Endothelial cell of hepatic sinusoid (primary cell): ENCODE data around the gene GPR157.
"Not testable (repeated sequence)": the region's sequence is repeated elsewhere in the genome, so short reads cannot be mapped to it uniquely, and the experiment has no call there.

ENCODE experiments used
- in situ Hi-C: cut with HindIII; loops from 2 replicates; pipeline ENCODE4 v1.10.0; 2017; ENCODE audit warnings: low sequenced_read_pairs

GPR157 gene

GRCh38 chr1:9149151-9149550 is 20.2 kb upstream of the GPR157 start:
- in situ Hi-C loops = no loop called here

- in situ Hi-C loops = no loop called here
Measured at GRCh38 chr1:9146156-9146555, 17.3 kb upstream of the GPR157 start.

DNA sequence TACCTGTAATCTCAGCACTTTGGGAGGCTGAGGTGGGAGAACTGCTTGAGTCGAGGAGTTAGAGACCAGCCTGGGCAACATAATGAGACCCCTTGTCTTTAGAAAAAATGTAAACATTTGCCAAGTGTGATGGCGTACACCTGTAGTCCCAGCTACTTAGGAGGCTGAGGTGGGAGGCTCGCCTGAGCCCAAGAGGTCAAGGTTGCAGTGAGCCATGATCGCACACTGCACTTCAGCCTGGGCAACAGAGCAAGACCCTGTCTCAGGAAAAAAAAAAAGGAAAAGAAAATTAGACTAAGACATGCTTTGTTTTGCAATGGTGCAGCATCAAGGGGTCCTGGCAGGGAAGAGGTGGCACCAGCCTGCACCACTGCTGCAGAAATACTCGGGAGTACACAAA is 16.8 kb upstream of the GPR157 start:
- in situ Hi-C loops = no loop called here

- in situ Hi-C loops = no loop called here
Measured at GRCh38 chr1:9145021-9145668, 16.2 kb upstream of the GPR157 start.

GRCh38 chr1:9144494-9144893 is 15.6 kb upstream of the GPR157 start:
- in situ Hi-C loops = loop anchor here (5.0 kb wide), 1 partner anchor 83 kb away; no protein-coding TSS in a partner anchor

DNA sequence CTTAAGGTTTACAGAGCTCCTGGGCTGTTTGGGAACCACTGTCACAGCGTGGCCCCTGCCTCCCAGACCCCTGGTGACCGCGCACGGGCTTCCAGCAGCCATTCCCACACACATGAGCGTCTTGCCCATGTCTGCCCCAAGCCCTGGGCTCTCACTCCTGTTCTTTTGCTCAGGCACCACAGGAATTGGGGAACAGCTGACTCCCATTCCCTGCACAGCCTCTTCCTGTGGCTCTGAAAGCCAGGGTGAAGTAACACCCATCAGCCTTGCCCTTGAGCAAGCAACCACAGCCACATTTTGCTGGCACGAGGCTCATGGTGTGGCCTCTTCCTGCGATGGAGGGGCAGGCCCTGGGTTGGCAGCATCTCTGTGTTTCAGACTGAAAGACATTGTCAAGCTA is 14.3 kb upstream of the GPR157 start:
- in situ Hi-C loops = loop anchor here (5.0 kb wide), 1 partner anchor 84 kb away; no protein-coding TSS in a partner anchor

GRCh38 chr1:9139930-9140329 is 11.0 kb upstream of the GPR157 start:
- in situ Hi-C loops = loop anchor here (5.0 kb wide), 1 partner anchor 87 kb away; no protein-coding TSS in a partner anchor

DNA sequence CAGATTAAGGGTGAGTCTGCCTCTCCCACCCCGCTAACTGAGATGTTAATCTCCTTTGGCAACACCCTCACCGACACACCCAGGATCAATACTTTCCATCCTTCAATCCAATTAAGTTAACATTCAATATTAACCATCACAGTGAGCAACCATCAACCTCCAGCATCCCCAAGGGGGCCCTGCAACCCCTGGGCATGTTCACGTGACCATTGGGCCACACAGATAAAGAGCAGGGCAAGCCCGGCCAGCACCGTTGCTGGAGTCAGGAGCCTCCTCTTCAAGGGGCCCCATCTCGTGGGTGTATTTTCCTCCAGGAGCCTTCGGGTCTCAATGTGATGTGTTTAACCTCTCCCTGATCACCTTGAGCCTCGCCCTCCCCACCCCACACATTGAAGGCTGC is 8.0 kb upstream of the GPR157 start:
- in situ Hi-C loops = no loop called here

DNA sequence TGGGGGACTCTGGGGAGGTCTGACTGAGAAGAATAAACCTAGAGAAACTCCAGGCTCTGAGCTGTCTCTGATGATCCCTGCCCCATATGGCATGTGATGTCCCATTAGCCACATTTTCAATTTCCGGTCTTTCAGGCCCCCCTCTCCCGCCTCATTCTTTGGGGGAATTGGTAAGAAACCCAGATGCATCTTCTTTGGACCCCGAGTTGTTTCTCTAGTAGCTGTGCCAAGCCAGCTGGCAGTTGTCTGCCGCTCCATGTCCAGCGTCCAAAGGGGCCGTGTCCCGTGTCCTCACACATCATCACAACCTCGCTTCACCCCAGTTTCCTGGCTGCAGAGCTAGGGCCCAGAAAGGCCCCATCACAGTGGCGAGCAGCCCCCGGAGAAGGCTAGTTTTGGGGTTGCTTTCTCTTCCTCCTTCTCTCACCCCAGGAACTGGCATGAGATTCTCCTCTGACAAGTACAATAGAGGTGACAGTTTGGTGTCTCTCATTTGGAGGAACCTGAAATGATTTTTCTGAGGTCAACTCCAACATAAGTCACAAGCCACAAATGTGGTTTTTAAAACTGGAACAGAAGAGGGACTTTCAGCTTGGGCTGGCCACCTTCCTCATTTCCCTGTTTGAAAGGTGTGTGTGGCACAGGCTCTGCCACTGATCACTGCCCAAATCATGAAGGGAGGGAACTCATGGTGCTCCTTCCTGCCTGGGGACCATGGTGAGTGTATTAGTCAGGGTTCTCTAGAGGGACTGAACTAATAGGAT is 6.4 kb upstream of the GPR157 start:
- in situ Hi-C loops = no loop called here

GRCh38 chr1:9133870-9134585 is 5.1 kb upstream of the GPR157 start:
- in situ Hi-C loops = no loop called here

DNA sequence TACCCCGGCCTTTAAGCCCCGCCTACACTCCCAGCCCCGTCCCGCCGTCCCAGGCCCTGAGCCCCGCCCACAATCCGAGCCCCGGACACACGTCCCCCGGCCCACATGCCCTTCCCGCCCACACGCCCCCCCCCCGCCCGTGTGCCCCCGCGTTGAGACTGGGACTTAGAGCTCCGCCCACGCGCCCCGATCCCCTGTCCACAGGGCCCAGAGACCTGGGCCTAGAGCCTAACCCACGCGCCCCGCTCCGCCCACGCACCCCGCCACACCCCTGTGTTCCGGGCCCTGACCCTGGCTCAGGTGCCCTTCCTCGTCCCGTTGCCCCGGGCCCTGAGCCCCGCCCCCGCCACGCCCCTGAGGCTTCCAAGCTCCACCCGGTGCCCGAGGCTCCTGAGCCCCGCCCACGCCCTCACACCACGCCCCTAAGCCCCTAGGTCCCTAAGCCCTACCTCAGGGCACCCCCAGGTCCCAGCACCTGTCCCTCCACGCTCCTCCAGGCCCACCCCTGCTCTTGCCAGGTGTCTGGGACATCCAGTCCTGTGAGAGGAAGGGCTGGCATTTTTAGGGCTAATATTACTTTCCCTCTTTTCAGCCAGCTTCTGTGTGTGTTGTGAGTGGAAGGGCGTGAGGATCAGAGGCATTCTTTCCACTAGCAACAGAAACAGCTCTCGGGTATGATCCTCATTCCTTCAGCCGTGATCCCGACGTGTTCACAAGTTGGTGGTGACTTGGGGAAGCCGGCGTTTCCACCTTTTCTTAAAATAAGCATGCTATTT is 552 bp upstream of the GPR157 start:
- in situ Hi-C loops = no loop called here

- in situ Hi-C loops = no loop called here
Measured at GRCh38 chr1:9128166-9128519, 759 bp downstream of the GPR157 start.

GRCh38 chr1:9127395-9128165 is 1.3 kb downstream of the GPR157 start:
- in situ Hi-C loops = no loop called here

- in situ Hi-C loops = no loop called here
Measured at GRCh38 chr1:9126511-9126910, 2.4 kb downstream of the GPR157 start.

GRCh38 chr1:9125847-9126246 is 3.1 kb downstream of the GPR157 start:
- in situ Hi-C loops = not testable (repeated sequence)

DNA sequence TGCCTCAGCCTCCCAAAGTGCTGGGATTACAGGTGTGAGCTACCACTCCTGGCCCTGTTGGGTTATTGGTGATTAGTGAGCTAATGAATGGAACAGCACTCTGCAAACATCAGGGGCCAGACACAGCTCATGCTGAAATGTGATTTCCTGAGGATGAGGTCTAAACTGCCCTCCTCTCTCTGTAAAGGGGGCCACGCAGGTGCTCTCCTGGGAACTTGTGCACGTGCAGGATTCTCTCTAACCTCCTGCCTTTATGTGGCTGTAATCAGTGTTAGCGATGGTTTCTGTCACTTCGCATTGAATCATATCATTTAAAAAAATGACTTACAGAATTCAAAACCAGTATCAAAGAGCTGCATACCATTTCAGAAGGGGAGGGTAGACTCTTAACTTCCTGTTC is 3.6 kb downstream of the GPR157 start:
- in situ Hi-C loops = no loop called here

DNA sequence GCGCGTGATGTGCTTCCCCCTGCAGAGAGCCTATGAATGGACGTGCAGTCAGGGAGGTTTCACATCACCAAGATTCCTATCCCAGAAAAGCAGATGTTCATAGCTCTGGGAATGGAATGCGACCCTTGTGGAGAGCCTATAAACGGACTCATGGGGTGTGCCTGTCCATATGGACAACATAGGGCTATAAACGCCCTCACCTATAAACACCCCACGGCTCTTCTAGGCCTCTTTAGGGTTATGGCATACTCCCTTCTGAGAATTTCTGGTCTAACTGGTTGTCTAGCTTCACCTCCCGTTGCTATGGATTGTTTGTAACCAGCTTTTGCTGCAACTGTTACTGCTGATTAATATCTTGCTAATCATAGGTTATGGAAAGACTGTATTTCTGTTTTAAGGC is 4.5 kb downstream of the GPR157 start:
- in situ Hi-C loops = not testable (repeated sequence)

GRCh38 chr1:9123665-9124064 is 5.2 kb downstream of the GPR157 start:
- in situ Hi-C loops = not testable (repeated sequence)

DNA sequence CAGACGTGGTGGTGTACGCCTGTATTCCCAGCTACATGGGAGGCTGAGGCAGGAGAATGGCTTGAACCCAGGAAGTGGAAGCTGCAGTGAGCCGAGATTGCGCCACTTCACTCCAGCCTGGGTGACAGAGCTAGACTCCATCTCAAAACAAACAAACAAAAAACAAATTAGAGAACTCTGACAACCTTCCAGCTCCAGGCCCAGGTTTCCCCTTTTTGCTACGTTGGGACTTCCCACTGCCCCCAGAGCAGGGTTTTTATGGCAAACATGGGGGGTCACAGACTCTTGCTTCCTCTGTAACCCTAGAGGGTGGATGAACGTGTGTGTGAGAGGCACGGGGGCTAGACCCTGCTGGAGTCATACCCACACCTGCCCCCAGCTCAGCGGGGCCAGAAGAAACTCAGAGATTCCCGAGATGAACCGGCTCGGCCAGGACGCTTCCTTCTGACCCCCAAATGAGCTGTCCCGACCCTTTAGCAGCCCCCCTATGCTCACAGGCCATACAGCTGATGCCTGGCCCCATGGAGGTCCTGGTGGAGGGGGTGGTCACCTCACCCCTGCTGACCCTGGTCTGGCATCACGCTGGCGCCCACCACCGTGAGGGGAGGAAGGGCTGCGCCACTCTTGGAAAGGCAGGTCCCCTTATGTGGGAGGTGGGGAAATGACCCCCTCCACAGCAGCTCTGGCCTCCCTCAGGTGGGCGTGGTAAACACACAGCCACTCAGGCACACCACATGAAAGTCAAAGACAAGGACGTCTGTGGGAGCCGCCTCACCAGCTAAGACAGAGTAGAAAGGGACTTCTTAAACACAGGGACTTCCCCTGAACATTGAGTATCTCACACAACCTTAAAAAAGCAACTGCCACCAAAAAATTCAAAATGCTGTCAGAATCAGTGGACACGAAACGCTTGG is 7.1 kb downstream of the GPR157 start:
- in situ Hi-C loops = no loop called here
